SH-SY5Y (cell line): Measurements from ENCODE around the gene PDE4B.

Experiments used
- GATA2 ChIP-seq: IDR thresholded peaks from 2 replicates; pipeline ENCODE4 v1.6.1; 2011; ENCODE audit warnings: mild to moderate bottlenecking, low read depth, low read length
- GATA3 ChIP-seq: IDR thresholded peaks from 2 replicates; pipeline ENCODE4 v1.6.1; 2011; ENCODE audit warnings: low read depth, mild to moderate bottlenecking, low read length, moderate library complexity

The PDE4B gene

DNA sequence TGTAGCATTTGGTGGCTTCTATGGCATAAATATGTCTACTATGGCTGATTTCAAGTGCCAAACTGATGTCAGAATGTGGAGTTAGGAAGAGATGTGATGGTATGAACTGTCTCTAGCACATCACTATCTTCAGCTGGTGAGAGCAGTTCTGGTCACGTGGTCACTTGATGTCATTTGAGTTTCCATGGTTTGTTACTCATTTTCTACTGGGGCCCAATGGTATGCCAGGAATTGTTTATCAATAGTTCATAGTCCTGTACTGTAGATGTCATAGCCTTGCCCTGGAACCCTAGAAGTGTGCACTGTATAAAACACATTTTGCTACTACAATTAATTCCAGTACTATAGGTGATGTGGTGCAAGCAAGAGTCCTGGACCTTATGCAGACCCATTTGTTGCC lies 153.7 kb downstream of the PDE4B start:
- no peak for TF ChIP-seq GATA2
- TF ChIP-seq GATA3: no peak

GRCh38 chr1:65946960-65947359 lies 154.3 kb downstream of the PDE4B start:
- no peak for TF ChIP-seq GATA3
- TF ChIP-seq GATA2: no peak

GRCh38 chr1:65948609-65949229 lies 156.0 kb downstream of the PDE4B start:
- no peak for TF ChIP-seq GATA3

DNA sequence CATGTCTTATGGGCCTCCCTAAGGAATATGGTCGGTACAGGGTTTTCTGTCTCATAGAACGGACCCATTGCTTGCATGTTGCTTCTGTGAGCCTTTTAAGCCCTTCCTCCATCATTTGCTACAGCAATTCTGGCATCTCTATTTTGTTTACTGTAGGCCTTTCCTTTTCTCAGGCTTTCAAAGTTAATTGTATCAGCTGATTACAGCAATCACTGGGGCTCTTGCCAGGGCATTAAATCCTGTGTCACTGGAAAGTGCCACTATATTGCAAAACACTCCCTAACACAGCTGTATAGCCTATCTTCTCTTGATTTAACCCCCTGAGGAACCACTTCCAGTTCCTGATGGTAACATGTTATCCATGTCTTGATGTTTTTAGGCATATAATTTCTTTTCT lies 156.5 kb downstream of the PDE4B start:
- TF ChIP-seq GATA2 (no peak), GATA3 (no peak)

DNA sequence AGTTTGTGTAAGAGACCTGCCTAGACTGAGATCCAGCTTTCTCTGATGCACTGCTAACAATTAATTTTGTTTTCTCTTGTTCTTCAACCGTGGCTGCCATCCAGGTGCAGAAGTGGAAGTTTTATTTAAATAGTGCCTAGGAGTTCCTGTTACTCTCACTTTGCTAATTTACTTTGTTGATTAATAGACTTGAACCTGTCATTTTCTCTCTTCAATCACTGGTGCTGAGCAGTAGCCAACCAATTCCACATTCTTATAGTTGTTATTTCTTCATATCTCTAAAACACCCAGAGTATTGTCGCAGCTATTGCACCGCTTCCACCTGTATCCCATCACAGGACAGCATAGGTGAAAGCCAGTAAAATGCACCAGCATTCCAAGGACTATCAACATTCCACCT lies 157.2 kb downstream of the PDE4B start:
- TF ChIP-seq GATA3 (no peak), GATA2 (no peak)

- TF ChIP-seq GATA3 (no peak), GATA2 (no peak)
Measured at GRCh38 chr1:65952696-65953095, 160.0 kb downstream of the PDE4B start.

GRCh38 chr1:65953170-65953569 lies 160.5 kb downstream of the PDE4B start:
- TF ChIP-seq GATA2: no peak
- no peak for TF ChIP-seq GATA3

GRCh38 chr1:65955071-65955470 lies 162.4 kb downstream of the PDE4B start:
- TF ChIP-seq GATA2: no peak
- no peak for TF ChIP-seq GATA3

DNA sequence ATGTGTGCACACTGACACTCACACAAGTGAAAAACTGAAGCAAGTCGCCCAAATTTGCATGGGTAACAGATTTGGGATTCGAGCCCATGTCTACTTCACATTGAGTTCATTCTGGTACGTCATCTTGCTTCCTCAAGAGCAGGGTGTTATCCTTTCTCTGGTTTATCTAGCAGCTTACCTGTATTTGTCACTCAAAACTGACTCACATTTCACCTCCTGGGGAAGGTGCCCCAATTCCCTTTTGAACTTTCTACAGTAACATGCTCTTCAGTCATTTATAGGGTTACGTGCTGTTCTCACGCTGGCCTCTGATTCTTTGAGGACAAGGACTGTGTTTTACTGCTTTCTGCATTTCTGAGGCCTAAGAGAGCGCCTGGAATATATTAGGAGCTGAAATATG lies 162.8 kb downstream of the PDE4B start:
- TF ChIP-seq GATA2 (no peak), GATA3 (no peak)

GRCh38 chr1:65958561-65959350 lies 166.1 kb downstream of the PDE4B start:
- TF ChIP-seq GATA2: no peak
- TF ChIP-seq GATA3: no peak

DNA sequence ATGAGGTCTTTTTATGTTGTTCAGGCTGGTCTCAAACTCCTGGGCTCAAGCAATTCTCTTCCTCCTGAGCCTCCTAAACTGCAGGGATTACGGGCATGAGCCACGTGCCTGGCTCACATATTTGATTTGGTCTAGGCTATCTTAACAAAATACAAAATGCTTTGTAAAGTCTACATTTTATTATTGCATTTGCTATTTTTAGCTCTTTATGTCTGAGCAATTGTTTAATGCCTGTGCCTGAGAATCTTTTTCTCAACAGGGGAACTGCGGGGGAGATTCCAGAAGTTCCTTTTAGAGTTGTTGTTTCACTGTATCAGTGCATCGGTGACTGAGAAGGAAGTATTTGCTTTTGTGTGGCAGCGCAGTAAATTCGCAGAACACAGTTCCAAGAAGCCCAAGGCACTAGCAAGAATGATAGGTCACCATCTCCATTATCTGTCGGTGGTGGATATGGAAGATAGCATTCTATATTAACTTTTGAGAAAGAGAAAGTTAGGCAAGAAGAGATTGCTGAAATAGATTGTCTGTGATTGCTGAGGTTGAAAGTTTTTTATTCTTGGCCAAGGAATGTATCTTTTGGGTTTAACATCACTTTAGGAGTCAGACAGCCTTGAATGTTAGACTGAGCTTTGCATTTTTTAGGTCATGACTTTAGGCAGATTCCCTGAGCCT lies 167.3 kb downstream of the PDE4B start:
- no peak for TF ChIP-seq GATA2
- no peak for TF ChIP-seq GATA3

DNA sequence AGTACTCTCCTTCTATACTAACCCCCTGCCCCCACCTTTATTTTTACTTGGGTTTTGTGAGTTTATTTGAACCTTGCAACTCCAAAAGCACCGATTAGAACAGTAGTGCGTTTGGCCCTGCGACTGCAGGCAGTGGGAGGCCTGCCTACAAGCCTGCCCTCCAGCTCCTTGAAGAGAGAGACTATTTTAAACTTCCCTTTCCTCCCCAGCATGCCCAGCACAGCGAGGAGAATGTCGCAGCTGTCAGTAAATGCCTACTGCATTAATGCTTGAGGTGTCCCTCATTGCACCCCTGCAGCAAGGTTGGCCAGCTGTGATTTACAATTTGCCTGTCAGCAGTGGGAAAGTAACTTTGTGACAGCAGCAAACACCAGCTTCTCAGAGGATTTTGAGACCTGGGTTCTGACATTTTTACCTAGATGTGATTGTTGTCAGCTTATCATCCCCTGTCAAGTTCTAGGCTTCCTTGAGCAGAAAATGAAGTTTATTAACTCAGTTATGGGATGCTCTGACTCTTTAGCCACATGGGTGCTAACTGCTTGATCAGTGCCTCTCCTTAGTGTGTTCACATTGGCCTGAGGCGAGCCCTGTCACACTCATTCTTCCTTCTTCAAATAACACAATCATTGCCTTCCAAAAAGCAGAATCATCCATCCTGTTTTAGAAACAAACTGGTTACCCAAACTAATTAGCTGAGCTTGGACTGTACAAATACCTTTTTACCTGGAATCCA lies 170.6 kb downstream of the PDE4B start:
- TF ChIP-seq GATA2: no peak
- TF ChIP-seq GATA3: no peak

DNA sequence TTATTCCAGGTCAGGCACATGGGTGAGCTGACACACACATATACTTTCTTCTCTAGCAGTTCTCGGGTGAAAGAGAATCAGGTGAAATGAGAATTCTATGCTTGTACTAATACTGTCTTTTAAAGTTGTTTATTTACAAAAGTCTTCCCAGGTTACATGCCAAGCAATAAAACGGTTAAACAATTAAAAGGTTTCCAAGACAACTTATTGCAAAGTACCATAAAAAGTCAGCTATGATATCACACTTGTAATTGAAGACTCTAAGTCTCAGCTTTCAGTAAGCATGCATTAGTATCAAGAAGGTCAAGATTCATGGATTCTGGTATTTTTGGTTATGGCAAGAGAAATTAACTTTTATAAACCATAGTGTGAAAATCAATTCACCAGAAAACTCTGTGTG lies 171.4 kb downstream of the PDE4B start:
- no peak for TF ChIP-seq GATA3
- TF ChIP-seq GATA2: no peak
